ENCODE measurements around the gene CENPN.

DNA sequence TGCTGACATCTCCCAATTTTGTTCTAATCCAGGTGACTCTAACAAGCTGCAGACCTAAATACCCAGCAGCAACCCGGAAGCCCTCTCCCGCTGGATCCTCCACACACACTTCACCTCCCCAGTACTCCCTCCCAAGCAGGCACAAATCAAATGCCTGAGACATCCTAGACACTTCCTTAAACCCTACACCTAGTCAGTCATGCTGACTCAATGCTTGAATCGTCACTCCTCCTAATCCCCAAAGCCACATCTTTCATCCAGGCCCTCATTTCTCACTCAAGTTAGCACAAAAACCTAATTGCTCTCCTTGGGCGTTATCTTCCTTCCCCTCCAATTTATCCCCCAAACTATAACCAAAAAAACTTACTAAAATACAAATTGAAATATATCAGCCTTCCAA lies 33.0 kb upstream of the CENPN start:
- TF ChIP-seq, protein P1, sequence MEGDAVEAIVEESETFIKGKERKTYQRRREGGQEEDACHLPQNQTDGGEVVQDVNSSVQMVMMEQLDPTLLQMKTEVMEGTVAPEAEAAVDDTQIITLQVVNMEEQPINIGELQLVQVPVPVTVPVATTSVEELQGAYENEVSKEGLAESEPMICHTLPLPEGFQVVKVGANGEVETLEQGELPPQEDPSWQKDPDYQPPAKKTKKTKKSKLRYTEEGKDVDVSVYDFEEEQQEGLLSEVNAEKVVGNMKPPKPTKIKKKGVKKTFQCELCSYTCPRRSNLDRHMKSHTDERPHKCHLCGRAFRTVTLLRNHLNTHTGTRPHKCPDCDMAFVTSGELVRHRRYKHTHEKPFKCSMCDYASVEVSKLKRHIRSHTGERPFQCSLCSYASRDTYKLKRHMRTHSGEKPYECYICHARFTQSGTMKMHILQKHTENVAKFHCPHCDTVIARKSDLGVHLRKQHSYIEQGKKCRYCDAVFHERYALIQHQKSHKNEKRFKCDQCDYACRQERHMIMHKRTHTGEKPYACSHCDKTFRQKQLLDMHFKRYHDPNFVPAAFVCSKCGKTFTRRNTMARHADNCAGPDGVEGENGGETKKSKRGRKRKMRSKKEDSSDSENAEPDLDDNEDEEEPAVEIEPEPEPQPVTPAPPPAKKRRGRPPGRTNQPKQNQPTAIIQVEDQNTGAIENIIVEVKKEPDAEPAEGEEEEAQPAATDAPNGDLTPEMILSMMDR (IDR thresholded peaks at IDR 0.05), result no peak
- TF ChIP-seq POLR2A (IDR thresholded peaks at IDR 0.05), result no peak
